Measurements from ENCODE around the gene PRKN.
"Not testable (repeated sequence)": the region's sequence is repeated elsewhere in the genome, so short reads cannot be mapped to it uniquely, and the experiment has no call there.

Gene PRKN

DNA sequence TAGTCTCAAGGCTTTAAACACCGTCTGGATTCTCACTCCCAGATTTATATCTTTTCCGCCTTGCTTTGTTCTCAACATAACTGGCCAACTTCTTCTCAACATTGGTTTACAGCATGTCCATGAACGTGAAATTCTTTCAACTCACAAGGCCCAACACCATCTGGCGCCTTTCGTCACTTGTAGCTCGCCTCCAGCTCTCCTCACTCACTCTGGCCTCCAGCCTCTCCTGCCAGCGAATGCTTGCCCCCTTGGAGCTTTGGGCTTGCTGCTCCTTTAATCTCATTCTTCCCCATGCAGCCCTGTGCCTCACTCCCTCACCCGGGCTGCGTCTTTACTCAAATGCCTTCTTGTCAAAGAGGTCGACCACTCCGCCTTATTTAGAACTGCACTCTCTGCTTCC lies 324.5 kb downstream of the PRKN start:
- ATAC-seq (ENCODE audit: low read depth) (no peak), DNase-seq (ENCODE audit: low spot score) (no peak)
- no peaks in the 10 kb centered on the region for H3K4me1 ChIP-seq (ENCODE audit: insufficient read depth, poor library complexity, severe bottlenecking)
- no peak overlapping the region for H3K27ac ChIP-seq (ENCODE audit: poor library complexity, severe bottlenecking)
- H3K4me3 ChIP-seq (ENCODE audit: severe bottlenecking): no peak overlapping the region
- no peaks in the 10 kb centered on the region for H3K27me3 ChIP-seq (ENCODE audit: insufficient read depth, poor library complexity, severe bottlenecking)
- H3K36me3 ChIP-seq (ENCODE audit: low read depth): no peaks in the 10 kb centered on the region
- H3K9me3 ChIP-seq (ENCODE audit: severe bottlenecking): no peaks in the 10 kb centered on the region
- TF ChIP-seq, protein P1, sequence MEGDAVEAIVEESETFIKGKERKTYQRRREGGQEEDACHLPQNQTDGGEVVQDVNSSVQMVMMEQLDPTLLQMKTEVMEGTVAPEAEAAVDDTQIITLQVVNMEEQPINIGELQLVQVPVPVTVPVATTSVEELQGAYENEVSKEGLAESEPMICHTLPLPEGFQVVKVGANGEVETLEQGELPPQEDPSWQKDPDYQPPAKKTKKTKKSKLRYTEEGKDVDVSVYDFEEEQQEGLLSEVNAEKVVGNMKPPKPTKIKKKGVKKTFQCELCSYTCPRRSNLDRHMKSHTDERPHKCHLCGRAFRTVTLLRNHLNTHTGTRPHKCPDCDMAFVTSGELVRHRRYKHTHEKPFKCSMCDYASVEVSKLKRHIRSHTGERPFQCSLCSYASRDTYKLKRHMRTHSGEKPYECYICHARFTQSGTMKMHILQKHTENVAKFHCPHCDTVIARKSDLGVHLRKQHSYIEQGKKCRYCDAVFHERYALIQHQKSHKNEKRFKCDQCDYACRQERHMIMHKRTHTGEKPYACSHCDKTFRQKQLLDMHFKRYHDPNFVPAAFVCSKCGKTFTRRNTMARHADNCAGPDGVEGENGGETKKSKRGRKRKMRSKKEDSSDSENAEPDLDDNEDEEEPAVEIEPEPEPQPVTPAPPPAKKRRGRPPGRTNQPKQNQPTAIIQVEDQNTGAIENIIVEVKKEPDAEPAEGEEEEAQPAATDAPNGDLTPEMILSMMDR (IDR thresholded peaks at IDR 0.05; ENCODE audit: poor library complexity, severe bottlenecking): no peak

DNA sequence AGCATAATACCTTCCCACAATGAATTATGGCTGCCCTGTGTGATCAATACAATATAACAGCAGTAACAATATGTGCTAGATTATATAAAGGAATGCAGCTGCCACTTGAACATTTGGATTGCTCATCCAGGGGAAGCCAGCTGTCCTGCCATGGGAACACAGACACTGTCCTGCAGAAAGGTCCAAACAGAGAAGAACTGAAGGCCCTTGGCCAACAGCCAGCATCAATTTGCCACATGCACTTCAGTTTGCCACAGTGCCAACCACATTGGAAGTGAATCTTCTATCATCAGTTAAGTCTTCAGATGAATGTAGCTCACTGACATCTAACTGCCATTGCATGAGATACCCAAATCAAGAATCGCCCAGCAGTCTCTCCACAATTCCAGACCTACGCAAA lies 332.4 kb downstream of the PRKN start:
- Histone ChIP-seq H3K36me3 (ENCODE audit: low read depth) (no peaks in the 10 kb centered on the region), H3K4me1 (ENCODE audit: insufficient read depth, poor library complexity, severe bottlenecking) (no peaks in the 10 kb centered on the region), H3K27me3 (ENCODE audit: insufficient read depth, poor library complexity, severe bottlenecking) (no peaks in the 10 kb centered on the region), H3K27ac (ENCODE audit: poor library complexity, severe bottlenecking) (no peak overlapping the region), H3K9me3 (ENCODE audit: severe bottlenecking) (no peaks in the 10 kb centered on the region), H3K4me3 (ENCODE audit: severe bottlenecking) (no peak overlapping the region)
- ATAC-seq (ENCODE audit: low read depth): no peak
- DNase-seq (ENCODE audit: low spot score): no peak
- TF ChIP-seq, protein P1 (IDR thresholded peaks at IDR 0.05; ENCODE audit: poor library complexity, severe bottlenecking): no peak

DNA sequence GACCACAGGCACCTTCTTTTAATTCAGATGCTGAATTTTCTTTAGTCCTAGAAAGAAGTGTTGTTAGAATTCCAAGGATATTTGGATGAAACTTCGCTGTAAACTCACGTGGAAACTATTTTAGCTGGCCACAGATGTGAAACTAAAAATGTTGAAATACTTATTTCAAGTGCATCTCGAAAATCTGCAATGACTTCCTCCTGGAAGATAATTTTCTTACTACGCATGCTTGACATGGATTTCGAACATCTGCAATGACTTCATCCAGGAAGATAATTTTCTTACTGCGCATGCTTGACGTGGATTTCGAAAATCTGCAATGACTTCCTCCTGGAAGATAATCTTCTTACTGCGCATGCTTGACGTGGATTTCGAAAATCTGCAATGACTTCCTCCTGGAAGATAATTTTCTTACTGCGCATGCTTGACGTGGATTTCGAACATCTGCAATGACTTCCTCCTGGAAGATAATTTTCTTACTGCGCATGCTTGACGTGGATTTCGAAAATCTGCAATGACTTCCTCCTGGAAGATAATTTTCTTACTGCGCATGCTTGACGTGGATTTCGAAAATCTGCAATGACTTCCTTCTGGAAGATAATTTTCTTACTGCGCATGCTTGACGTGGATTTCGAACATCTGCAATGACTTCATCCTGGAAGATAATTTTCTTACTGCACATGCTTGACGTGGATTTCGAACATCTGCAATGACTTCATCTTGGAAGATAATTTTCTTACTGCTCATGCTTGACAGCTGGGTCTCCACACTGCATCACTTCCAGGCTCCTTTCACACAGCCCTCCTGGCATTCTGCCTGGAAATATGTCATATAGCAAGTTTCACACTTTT lies 336.4 kb downstream of the PRKN start:
- not testable (repeated sequence) for H3K27me3 ChIP-seq (ENCODE audit: insufficient read depth, poor library complexity, severe bottlenecking); H3K4me3 ChIP-seq (ENCODE audit: severe bottlenecking); DNase-seq (ENCODE audit: low spot score); H3K4me1 ChIP-seq (ENCODE audit: insufficient read depth, poor library complexity, severe bottlenecking); H3K36me3 ChIP-seq (ENCODE audit: low read depth); H3K27ac ChIP-seq (ENCODE audit: poor library complexity, severe bottlenecking); H3K9me3 ChIP-seq (ENCODE audit: severe bottlenecking); ATAC-seq (ENCODE audit: low read depth)

DNA sequence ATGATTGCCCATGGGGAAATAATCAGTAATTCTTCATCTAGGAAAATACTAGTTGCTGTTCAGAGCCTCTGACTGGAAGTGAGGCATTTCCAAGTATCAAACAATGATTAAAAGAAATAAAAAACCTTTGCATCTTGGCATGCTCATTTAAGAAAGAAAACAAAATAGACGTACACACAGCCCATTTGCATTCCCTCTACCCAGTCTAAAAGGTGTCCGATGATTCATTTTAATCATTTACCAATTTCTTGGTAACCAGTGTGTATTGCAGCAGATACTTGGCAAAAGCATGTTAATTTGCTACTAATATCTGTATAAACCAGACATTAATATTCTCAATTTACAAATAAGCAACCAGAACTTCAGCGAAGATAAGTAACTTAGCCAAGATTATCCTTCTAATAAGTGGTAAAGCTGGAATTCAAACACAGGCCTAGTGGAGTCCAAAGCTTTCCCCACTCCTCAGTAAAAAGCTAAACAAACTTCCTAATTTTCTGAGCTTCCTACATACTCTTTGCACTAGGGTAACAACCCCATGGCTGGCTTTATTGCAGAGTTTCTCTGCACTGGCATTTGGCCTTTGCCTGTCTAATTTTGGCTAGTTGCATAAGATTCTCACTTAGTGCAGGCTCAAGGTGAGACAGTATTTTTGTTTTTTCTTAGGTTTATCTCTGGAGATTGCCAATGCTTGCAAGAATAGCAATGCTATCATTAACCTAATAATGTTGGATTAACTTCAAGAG lies 338.1 kb downstream of the PRKN start:
- Histone ChIP-seq H3K4me3 (ENCODE audit: severe bottlenecking) (no peak overlapping the region), H3K36me3 (ENCODE audit: low read depth) (no peaks in the 10 kb centered on the region), H3K27me3 (ENCODE audit: insufficient read depth, poor library complexity, severe bottlenecking) (no peaks in the 10 kb centered on the region), H3K27ac (ENCODE audit: poor library complexity, severe bottlenecking) (no peak overlapping the region), H3K9me3 (ENCODE audit: severe bottlenecking) (no peaks in the 10 kb centered on the region), H3K4me1 (ENCODE audit: insufficient read depth, poor library complexity, severe bottlenecking) (no peaks in the 10 kb centered on the region)
- DNase-seq (ENCODE audit: low spot score) (no peak), ATAC-seq (ENCODE audit: low read depth) (no peak)
- TF ChIP-seq, protein P1 (IDR thresholded peaks at IDR 0.05; ENCODE audit: poor library complexity, severe bottlenecking): no peak

DNA sequence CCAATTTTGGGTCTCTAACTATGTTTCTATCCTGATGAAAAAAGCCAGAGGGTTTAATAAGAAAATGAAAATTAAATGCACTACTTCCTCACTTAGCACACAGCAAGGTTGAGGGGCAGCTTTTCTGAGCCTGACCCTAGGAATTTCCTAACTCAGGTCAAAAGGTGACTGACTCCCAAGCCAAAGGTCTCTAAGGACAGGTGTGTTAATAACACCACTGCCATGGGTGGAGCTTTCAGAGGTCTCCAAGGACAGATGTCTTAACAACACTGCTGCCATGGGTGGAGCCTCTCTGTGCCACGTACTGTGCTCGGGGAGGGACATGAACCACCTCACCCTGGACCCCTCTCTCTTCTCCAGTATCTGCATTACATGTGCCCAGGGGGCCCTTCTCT lies 339.2 kb downstream of the PRKN start:
- Histone ChIP-seq H3K9me3 (ENCODE audit: severe bottlenecking) (no peaks in the 10 kb centered on the region), H3K4me3 (ENCODE audit: severe bottlenecking) (no peak overlapping the region), H3K27ac (ENCODE audit: poor library complexity, severe bottlenecking) (no peak overlapping the region), H3K27me3 (ENCODE audit: insufficient read depth, poor library complexity, severe bottlenecking) (no peaks in the 10 kb centered on the region), H3K4me1 (ENCODE audit: insufficient read depth, poor library complexity, severe bottlenecking) (no peaks in the 10 kb centered on the region), H3K36me3 (ENCODE audit: low read depth) (no peaks in the 10 kb centered on the region)
- TF ChIP-seq, protein P1 (IDR thresholded peaks at IDR 0.05; ENCODE audit: poor library complexity, severe bottlenecking): no peak
- ATAC-seq (ENCODE audit: low read depth) (no peak), DNase-seq (ENCODE audit: low spot score) (no peak)
